Right lobe of liver (tissue), 4 donors: ENCODE data around the gene UQCRC1.

Experiments used
- POLR2A ChIP-seq: fragments of 450-650 bp; IDR thresholded peaks from one replicate; pipeline ENCODE4 v1.6.1; 2017; ENCODE audit warnings: antibody characterized with exemption, mild to moderate bottlenecking
- TF ChIP-seq, protein P1 (sequence below), 4 donors: fragments of 200-600 bp in 3 of 4; fragments of 450-650 bp in 1 of 4; IDR thresholded peaks; one replicate each; pipeline versions ENCODE4 v1.5.1 to v1.8.0; 2016 to 2022; ENCODE audit warnings: antibody characterized with exemption in 4 of 4, mild to moderate bottlenecking in 2 of 4
- donor health status: DM: no; HTN: no; CAD: no.
- donor health status: DM: no; HTN: no; CAD: no.
- donor health status: DM: no; HTN: yes; CAD: no.

GRCh38 chr3:48614044-48614443 lies 4.6 kb upstream of the UQCRC1 start:
- TF ChIP-seq, protein P1, sequence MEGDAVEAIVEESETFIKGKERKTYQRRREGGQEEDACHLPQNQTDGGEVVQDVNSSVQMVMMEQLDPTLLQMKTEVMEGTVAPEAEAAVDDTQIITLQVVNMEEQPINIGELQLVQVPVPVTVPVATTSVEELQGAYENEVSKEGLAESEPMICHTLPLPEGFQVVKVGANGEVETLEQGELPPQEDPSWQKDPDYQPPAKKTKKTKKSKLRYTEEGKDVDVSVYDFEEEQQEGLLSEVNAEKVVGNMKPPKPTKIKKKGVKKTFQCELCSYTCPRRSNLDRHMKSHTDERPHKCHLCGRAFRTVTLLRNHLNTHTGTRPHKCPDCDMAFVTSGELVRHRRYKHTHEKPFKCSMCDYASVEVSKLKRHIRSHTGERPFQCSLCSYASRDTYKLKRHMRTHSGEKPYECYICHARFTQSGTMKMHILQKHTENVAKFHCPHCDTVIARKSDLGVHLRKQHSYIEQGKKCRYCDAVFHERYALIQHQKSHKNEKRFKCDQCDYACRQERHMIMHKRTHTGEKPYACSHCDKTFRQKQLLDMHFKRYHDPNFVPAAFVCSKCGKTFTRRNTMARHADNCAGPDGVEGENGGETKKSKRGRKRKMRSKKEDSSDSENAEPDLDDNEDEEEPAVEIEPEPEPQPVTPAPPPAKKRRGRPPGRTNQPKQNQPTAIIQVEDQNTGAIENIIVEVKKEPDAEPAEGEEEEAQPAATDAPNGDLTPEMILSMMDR (IDR thresholded peaks at IDR 0.05), result no peak
- no peak for TF ChIP-seq POLR2A
